Islet precursor cell (in vitro differentiated cells): ENCODE measurements around the gene UTP4.
A peak's percentile ranks its signal among the peaks of the same experiment; 100 is the strongest.

Source experiments
- DNase-seq: peaks from one replicate; pipeline ENCODE4 v3.0.0-alpha.2; 2018

UTP4 gene

DNA sequence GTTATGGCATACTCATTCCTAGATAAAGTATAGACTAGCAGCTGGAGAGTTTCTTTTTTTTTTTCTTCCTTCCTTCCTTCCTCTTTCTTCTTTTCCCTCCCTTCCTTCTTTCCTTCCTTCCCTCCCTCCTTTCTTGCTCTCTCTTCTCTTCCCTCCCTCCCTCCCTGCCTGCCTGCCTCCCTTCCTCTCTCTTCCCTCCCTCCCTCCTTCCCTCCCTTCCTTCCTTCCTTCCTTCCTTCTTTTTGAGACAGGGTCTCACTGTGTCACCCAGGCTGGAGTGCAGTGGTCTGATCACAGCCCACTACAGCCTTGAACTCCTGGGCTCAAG, 47.5 kb downstream of the UTP4 start:
- DNase-seq: no peak

DNA sequence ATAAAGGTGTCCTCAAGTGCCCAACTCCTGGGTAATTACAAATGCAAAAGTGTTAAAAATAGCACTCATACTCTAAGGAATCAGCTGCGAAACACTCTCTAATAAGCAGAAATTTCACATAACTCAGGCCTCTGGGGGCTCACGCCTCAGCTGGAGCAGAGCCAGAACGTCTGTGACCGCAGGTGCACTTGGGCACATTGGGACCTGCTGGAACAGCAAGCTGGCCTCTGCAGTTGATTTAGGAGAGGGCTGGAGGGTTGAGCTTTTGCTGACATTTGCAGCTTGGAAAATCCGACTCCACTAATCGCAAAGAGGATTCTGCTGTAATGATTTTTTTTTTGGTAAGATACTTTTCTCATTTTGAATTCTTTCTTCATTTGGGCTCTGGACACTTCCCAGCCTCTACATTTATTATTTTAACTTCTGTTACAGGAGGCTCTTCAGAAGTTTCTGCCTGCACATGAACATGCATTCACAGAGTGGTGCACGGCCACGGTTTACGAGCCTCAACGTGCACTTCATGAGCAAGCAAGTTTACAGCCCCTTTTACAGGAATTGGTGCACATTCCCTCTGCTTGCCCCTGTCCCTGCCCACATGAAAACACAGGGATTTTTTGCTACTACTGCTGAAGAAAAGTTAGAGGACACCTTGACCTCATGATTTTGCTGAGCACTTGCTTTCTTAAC, 50.4 kb downstream of the UTP4 start:
- no peak for DNase-seq

DNA sequence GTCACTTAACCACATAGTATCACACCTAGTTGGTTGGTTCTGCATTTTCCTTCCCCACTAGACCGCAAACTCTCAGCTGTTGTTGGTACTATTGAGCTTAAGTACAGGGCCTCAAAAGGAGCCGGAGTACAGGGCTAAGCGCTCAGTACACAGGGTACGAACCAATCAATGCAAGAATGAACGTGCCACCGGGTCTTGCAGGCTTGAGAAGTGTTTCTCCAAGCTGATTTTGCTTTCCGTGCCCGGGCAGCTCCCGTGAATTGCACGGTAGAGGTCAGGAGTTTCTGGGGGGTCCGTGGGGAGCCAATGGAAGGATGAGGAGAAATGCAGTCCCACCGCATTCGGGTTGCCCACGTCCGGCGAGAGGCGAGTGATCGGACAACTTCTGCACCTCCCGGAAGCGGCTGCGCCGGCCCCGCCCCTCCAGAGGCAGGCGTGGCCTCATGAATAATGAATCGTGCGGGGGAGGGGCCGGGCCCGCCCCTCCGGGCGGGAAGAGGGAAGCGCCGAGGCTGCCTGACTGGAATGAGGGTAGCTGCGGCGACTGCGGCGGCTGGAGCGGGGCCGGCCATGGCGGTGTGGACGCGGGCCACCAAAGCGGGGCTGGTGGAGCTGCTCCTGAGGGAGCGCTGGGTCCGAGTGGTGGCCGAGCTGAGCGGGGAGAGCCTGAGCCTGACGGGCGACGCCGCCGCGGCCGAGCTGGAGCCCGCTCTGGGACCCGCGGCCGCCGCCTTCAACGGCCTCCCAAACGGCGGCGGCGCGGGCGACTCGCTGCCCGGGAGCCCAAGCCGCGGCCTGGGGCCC, 54.4 kb downstream of the UTP4 start, which contains the start of gene SNTB2:
Gene SNTB2 (plus strand): TSS at position 523 of the 804 bp plus-strand sequence. CDS start 3 bp downstream, at position 526.
- DNase-seq: peak; percentile 96

DNA sequence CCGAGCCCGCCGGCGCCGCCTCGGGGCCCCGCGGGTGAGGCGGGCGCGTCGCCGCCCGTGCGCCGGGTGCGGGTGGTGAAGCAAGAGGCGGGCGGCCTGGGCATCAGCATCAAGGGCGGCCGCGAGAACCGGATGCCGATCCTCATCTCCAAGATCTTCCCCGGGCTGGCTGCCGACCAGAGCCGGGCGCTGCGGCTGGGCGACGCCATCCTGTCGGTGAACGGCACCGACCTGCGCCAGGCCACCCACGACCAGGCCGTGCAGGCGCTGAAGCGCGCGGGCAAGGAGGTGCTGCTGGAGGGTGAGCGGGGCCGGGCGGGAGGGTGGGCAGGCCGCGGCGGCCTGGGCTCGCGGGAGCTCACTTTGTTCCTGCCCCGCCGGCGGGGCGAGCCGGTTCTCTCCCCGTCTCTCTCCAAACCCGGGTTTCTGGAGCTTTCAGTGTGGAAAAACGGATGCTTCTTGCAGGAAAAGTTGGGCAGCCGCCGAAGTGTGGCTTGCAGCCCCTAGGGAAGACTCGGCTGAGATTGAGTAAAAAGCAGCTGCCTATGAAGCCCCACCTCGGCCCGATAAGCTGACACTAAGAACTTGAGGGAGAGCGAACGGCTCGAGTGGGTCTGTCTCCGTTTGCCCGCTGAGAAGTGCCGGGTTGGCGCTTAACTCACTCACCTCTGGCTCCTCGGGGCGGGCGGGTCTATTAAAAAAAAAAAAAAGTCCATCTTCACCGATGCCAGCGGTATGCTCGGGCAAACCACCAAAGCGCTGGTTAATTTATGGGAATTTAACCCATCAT, 55.2 kb downstream of the UTP4 start:
- peak; percentile 77 for DNase-seq

DNA sequence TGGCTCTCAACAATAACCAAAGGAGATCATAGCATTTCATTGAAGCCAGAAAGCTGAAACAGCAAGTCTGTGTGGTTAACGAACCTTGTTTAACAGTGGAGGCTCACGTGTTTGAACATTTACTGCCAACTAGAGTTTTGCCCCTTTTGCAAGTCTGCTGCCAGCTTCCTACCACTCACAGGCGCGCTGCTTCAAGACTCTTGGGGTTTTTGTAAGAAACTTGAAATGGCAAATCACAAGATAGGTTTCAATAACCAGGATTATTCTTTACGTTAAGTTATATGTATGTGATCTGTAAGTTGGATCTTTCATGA, 55.7 kb downstream of the UTP4 start:
- no peak for DNase-seq

DNA sequence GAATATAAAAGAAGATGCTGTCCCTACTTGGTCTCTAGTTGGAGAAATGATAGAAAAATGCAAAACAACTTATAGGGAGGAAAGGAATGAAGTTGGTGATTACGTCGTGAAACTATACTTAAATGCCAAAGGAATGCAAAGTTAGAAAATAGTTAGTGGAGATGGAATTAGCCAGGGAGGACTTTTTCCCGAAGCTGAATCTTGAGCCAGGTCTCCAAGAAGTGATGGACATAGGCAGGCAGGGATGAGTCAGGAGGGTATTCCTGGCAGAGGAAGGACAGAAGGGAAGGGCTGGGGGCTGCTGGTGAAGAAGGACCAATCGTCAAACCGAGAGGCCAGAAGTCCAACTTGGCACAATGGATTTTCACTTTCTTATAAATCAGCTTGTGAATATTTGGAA, 56.3 kb downstream of the UTP4 start:
- no peak for DNase-seq

DNA sequence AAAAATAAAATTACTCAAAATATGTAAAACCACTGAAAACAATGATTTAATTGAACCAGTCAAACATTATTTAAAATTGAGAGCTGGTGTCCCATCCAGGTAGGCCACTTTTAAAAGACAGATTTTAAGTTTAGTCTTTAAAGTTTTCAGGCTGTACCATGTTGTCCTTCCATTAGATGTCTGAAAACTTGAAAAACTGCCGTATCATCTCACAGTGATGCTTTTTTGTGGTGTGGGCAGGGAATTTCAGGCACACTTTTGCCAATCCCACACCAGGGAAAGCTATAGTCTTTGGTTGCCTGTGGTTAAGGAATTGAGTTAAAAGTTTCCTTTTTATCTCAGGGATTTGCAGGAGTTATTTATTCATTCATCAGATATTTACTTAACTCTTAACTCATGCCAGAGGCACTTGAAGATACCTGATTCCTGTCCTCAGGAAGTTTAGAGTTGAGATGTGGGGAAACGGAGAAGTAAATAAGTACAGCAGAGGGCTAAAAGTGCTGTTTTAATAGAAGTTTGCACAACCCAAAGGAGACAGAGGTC, 57.7 kb downstream of the UTP4 start:
- DNase-seq: no peak

DNA sequence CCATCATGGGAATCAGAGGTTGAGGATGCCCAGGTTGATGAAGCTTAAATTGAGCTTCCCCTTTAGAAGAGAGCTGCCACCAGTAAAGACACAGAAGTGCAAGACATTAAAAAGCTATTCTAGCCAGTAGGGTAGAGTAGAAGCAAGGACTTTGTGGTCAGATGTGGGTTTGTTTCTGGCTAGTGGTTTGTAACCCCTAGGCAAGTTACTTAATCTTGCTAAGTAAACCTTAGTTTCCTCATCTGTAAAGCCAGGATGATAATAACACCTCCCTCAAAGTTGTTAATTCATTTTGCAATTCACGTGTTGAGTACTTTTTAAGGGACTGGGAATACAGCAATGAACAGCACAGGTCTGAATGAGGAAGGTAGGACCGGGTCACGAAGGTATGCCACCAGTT, 58.1 kb downstream of the UTP4 start:
- no peak for DNase-seq

DNA sequence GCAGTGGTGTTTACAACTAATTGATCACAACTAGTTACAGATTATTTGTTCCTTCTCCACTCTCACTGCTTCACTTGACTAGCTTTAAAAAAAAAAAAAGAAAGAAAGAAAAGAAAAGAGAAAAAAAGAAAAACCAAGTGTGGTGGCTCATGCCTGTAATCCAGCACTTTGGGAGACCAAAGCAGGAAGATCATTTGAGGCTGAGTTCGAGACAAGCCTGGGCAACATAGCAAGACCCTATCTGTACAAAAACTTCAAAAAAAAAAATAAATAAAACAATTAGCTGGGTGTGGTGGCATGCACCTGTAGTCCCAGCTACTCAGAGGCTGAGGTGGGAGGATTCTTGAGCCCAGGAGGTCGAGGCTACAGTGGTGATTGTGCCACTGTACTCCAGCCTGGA, 58.7 kb downstream of the UTP4 start:
- no peak for DNase-seq

DNA sequence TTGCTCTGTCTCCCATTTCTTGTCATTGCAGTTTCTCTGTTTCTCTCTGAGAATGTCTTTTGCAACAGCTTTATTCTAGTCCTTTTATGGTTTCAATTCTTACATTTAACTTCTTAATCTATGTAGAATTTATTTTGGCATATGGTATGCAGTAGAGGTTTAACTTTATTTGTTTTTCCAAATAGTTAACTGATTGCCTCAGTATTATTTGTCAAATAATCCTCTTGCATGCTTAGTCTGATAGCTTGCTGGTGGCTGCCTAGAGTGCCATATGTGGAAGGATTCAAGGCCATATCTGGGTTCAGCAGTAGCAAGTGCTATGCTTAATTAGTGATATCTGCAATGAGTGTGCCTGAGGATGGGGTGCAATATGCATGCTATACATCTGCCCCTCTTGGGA, 61.4 kb downstream of the UTP4 start:
- DNase-seq: no peak

DNA sequence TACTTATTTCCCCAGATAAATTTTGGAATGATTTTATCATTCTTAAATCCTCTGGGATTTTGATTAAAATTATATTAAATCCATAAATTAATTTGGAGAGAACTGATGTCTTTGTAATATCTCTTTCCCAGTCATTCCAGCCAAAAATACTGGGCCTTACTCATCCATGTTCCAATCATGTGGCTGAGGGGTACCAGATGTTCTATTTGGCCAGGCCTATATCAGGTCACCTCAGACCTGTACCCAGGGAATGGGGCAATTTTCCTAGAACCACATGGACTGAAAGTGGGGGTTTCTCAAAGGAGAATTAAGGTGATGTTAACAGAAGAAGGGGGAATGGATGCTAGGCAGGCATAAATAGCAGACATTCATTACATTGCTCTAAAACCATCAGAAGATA, 62.0 kb downstream of the UTP4 start:
- no peak for DNase-seq

DNA sequence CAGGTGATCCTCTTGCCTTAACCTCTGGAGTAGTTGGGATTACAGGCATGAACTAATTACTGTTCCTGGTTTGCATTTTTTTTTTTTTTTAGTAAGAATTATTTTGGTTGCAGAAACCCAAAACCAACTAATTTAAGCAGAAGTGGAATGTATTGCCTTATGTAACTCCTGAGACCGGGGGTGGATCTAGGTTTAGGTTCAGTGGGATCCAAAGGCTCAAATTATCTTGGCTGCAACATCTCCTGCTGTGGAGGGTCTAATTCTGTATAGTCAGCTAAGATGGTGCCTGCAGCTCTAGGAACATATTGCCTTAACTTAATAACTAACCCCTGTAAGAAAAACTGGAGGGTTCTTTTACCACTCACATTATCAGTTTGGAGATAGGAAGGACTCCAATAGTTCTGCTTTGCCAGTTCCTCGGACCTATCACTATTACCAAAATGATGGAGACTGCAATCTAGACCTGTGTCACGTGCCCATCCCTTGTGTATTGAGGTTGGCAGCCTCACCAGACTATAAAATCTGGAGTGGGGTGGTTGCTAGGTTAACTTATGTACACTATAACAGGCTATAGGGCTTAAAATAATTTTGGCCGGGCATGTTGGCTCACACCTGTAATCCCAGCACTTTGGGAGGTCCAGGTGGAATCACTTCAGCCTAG, 63.0 kb downstream of the UTP4 start:
- DNase-seq: no peak

DNA sequence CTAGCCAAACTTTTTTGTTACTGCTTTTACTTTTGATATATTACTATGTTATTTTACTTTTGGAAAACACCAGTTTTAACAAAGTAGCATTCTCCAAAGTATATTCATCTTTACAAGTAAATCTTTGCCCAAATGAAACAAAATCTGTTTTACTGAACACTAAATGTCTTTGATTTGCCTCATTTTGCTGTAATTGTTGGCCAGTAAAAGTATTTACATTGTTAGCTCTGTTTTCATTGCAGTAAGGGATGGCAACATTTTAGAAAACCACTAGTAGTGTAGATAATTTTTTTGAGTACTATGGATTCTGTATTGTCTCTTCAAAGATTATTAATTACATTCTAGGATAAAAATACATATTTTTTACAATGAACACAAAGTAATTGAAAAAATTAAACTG, 65.1 kb downstream of the UTP4 start:
- no peak for DNase-seq

DNA sequence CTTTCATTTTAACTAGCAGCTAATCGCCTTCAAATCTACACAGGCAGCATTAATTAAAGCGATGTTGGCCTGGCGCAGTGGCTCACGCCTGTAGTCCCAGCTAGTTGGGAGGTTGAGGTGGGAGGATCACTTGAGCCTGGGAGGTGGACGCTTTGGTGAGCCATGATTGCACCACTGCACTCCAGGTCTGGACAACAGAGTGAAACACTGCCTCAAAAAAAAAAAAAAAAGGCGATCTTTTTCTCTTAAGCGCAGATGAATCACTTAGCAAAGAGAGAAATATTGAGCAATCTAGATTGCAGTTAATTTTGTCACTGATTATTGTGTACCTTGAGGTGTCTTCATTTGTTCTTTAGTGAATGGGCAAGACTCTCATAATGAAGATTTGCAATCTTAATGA, 66.9 kb downstream of the UTP4 start:
- no peak for DNase-seq

DNA sequence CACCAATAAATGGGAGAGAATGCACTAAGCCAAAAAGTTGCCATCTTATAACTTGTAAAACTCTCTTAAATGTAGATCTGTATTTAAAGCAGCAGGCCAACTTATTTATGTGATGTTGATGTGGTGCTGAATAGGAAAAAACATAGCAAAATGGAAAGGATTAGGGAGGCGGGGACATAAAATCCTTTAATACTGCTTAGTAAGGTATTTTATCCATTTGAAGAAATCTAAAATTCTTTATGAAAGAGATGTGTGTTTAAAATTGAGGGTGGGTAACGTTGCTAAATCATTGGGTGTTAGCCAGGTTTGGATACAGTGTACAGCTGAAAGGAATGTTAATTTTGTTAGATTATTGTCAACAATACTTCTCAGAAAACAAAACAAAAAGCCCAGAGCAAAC, 68.8 kb downstream of the UTP4 start:
- no peak for DNase-seq

DNA sequence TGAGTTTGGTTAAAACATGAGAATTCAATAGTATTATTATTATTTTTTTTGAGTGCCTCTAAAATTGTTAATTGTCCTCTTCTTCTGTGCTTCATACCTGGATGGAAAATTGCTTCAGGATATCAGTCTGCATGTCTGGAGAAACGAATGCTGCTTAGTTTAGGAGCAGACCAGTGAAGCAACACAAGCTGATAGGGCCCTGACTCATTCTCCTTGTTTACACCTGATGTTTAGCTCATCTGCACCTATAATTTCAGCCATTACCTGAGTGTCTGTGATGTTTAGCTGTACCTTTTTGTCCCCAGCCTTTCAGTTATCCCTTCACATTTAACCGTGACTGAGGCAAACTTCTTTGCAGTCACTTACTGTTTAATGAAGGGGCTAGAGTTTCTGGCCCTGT, 69.3 kb downstream of the UTP4 start:
- peak; percentile 59 for DNase-seq

DNA sequence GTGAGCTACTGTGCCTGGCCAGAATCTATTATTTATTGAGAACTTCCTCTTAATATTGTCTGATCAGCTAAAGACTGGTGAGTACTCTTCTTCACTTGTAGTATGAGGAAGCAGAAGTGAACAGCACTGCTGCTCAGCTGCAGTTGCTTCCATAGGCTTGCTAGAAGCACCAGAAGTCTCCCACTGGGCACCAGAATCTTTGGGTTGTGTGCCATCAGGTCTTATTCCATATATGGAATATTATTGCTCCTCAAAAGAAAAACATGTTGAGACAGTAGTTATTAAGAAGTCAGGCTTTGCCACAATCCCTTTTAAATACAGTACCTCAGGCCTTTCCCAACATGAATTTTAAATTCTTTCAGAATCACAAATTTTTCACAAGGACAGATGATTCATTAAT, 71.7 kb downstream of the UTP4 start:
- no peak for DNase-seq

DNA sequence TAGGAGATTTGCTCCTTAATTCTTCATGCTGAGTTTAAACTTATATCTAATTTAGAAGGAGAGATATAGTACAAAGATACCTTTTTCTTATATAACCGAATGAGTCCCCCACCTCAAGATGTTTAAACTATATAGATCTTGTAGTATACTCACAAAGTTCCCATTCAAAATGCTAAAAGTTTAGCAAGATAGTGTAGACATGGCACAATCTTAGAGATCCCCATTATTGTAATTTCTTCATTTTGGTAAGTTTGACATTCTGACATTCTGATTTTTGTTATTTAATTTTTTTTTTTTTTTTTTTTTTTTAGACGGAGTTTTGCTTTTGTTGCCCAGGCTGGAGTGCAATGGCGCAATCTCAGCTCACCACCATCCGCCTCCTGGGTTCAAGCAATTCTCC, 77.3 kb downstream of the UTP4 start:
- DNase-seq: no peak

DNA sequence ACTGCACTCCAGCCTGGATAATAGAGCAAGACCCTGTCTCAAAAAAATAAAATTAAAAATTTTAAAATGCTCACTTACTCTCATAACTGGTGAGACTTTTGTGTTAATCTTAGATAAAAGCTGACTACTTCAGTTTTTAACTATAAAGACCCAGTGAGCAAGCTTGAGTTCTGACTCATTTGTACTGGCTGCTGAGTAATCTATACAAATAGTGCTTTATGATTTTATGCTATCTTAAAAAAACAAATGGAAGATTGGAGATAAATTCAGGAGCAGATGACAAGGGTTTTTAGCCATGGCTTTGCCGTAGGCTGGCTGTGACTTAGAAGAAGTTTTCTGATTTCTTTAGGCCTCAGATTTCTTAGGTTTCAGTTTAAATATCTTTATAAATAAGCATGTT, 85.0 kb downstream of the UTP4 start:
- DNase-seq: no peak
